Omental fat pad (tissue), 4 donors: ENCODE data around the gene FER. TPM values are rescaled to one million over a fixed set of nuclear protein-coding genes. Genes with fewer than 3 reads are reported as not detected.
A peak's percentile ranks its signal among the peaks of the same experiment; 100 is the strongest.

Experiments used
- ATAC-seq: fragments of 150-250 bp; one replicate; pipeline ENCODE4 v1.9.1; 2016; ENCODE audit warnings: mild to moderate bottlenecking, moderate library complexity; ENCODE audit not compliant: low FRiP score
- DNase-seq: peaks from one replicate; pipeline ENCODE4 v3.0.0-alpha.2; 2019; ENCODE audit warnings: low spot score
- CTCF ChIP-seq, 3 donors: fragments of 450-650 bp; IDR thresholded peaks; one replicate each; pipeline ENCODE4 v1.5.1; 2016 to 2017; ENCODE audit warnings: antibody characterized with exemption in 3 of 3, mild to moderate bottlenecking in 3 of 3, moderate library complexity in 2 of 3
- total RNA-seq, 4 donors: library from RNA; depleted of rRNA; stranded (reverse); fragments of >200 nt; gene quantifications; one replicate each; pipeline ENCODE4 v1.1.0, GENCODE V29; 2016

The FER gene
- total RNA-seq, 4 donors from 2014 or later: 25.2 to 33.1 (median 29.5) TPM

DNA sequence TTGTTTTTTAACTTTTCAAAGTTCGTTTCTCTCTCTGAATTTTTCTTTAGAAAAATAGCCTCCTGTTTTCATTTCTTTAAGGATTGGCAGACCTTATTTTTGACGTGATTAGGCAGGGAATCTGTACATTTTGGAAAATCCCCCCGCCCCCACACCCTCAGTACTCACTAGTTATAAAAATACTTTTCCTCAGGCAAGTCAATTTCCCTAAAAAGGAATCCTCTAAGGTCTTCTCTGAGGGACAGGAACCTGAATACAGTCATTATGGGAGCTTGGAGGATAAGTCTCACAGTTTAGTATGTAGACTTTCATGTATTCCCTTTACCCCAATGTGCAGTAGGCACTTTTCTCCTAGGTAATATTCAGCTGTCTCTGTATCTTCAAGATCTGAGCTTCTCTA is 3.9 kb upstream of the FER start:
- TF ChIP-seq CTCF (IDR thresholded peaks at IDR 0.05): no peak
- ATAC-seq: no peak

DNA sequence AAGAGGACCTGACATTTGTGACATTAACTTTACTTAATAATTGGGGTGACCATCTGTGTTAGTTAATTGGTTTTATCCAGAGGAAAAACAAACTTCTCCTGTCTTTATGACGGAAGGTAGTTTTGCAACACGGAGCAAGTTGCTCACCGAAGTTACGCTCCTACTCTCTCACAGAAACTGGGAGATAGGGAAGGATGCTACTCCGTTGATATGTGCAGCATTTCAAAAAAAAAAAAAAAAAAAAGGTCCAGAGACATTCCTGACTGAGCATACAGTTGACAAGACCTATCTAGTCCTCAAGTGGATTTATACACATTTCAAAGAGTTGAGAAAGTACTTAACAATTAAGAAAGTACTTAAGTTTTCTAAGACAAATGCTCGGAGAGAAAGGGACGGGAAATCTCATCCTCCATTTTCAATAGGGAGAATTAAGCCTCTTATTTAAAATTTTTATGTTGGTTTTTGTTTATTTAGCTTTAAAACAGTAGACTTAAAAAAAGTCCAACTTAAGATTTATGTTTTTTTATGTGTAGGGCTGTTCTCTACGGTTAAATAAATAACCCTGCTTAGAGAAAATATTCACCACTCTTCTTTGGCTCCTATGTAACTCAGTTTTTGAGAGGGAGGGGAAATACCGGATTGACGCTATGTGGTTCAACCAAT is 455 bp upstream of the FER start:
- no peak for TF ChIP-seq CTCF (IDR thresholded peaks at IDR 0.05)
- no peak for DNase-seq
- ATAC-seq: no peak

More for the DNA sequence above, 3.9 kb upstream of the FER start:
- no peak for DNase-seq

- peak; percentile 90 for DNase-seq
- peak; percentile 97 for ATAC-seq
- no peak for TF ChIP-seq CTCF (IDR thresholded peaks at IDR 0.05)
Measured at GRCh38 chr5:108748401-108749127, 867 bp downstream of the FER start.

DNA sequence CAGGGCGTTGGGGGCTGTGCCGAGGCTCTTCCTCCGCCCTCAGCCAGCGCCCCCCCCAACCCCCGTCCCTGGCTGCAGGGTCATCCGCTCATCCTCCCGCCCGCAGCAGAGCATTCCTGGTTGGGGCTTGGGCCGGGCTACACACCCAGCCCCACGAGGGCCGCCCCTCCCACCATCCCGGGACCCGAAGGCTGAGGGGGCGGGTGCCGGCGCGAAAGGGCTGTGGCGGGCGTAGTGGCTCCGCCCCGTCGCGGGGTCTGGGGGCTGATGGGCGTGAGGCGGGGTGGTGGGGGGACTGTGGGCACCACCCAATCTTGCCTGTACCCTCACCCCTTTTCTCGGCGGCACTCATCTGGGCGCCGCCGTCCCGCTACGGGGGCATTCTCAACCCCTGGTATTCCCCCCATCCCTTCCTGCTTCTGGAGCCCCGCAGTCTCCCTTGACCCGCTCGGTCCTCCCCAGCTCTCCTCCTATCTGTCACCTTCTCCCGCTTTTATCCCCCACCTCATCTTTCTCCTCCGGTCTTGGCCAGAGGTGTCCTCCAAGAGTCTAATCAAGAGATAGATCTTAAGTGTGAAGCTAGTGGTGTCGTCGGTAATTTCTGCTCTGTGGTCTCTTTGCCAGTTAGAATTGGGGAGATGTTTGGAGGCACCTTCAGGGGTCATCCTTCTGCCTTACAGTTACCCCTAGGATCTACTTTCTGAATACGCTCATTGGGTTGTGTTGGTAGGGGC is 1.6 kb downstream of the FER start:
- TF ChIP-seq CTCF (IDR thresholded peaks at IDR 0.05): no peak
- ATAC-seq (peak; percentile 69), DNase-seq (no peak)

- DNase-seq (no peak), ATAC-seq (no peak)
- no peak for TF ChIP-seq CTCF (IDR thresholded peaks at IDR 0.05)
Measured at GRCh38 chr5:108753331-108753730, 5.6 kb downstream of the FER start.

DNA sequence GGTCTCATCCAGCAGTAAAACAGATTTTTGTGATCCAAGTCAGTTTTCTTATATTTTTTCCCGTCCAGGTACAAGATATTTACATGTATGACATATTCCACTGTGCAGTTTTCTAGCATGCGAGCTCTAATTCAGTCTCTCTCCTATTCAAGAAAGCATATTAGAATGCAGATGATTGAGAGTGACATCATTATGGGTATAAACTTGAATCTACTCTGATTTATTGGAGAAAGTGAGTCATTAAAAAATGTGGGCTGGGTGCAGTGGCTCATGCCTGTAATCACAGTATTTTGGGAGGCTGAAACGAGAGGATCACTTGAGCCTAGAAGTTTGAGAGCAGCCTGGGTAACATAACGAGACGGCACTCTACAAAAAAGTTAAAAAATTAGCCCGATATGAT is 6.2 kb downstream of the FER start:
- TF ChIP-seq CTCF (IDR thresholded peaks at IDR 0.05): no peak
- ATAC-seq: peak; percentile 58
- no peak for DNase-seq
